GM12878 (cell line): ENCODE results near the gene C11orf65. TPM values are rescaled to one million over a fixed set of nuclear protein-coding genes. Genes with fewer than 3 reads are reported as not detected.

Experiments used
- ATAC-seq: fragments of 200-7000 bp; cut with Tn5 transposase; 3 replicates; pipeline ENCODE4 v1.9.1; 2020; ENCODE audit warnings: mild to moderate bottlenecking, moderate library complexity
- BruUV-seq: library from RNA; stranded (reverse); fragments of 400-500 nt; replicated peaks from 2 replicates; lab custom pipeline; 2021; lab: Mats Ljungman, UMichigan
- CTCF ChIA-PET: fragments of 300-600 bp; sonication (Branson Sonifier 250); formaldehyde crosslinking; extraction: SDS; loops from one replicate; lab custom pipeline; 2021; ENCODE audit warnings: inconsistent platforms; lab: Yijun Ruan, JAX
- POLR2A ChIA-PET: fragments of 350-600 bp; formaldehyde crosslinking; extraction: SDS; loops from one replicate; lab custom pipeline; 2021; ENCODE audit warnings: inconsistent platforms; lab: Charles Lee
- RAD21 ChIA-PET: fragments of 300-600 bp; sonication (Branson Sonifier 250); formaldehyde crosslinking; loops from one replicate; lab custom pipeline; 2023; ENCODE audit warnings: antibody characterized with exemption; ENCODE audit not compliant: unreplicated experiment; lab: Charles Lee
- SMC1A ChIA-PET: fragments of 300-600 bp; sonication (Branson Sonifier 250); formaldehyde crosslinking; loops from one replicate; lab custom pipeline; 2023; ENCODE audit not compliant: unreplicated experiment, uncharacterized antibody; lab: Charles Lee
- DNase-seq: peaks from one replicate; pipeline ENCODE4 v3.0.0-alpha.2; 2011; ENCODE audit warnings: low read depth, low spot score
- FAIRE-seq: peaks from 3 replicates; lab custom pipeline; 2011; peaks lifted over from hg19 to GRCh38; lab: Jason Lieb, UNC
- H2AFZ ChIP-seq: 2 replicates; pipeline ENCODE4 v1.6.0; 2011; ENCODE audit warnings: low read depth, low read length, control low read depth; ENCODE audit not compliant: control insufficient read depth
- H3K27ac ChIP-seq: 2 replicates; pipeline ENCODE4 v1.5.1; 2011; ENCODE audit warnings: control low read depth; ENCODE audit not compliant: control insufficient read depth, insufficient read depth
- H3K27me3 ChIP-seq, 2 experiments: replicated peaks in 1 of 2; 2 replicates each; pipeline versions ENCODE4 v1.6.0 to v1.6.1; 2011; ENCODE audit warnings: low read length in 1 of 2; ENCODE audit not compliant: control insufficient read depth in 2 of 2, insufficient read depth in 2 of 2
- H3K36me3 ChIP-seq, 2 experiments: 2 replicates each; pipeline ENCODE4 v1.5.1; 2011; ENCODE audit warnings: low read length in 1 of 2; ENCODE audit not compliant: control insufficient read depth in 2 of 2, insufficient read depth in 2 of 2
- H3K4me1 ChIP-seq: 2 replicates; pipeline ENCODE4 v1.6.1; 2011; ENCODE audit warnings: mild to moderate bottlenecking, low read length, moderate library complexity, mixed read lengths; ENCODE audit not compliant: control insufficient read depth, insufficient read depth
- H3K4me2 ChIP-seq: 2 replicates; pipeline ENCODE4 v1.6.0; 2011; ENCODE audit warnings: control low read depth; ENCODE audit not compliant: control insufficient read depth, insufficient read depth
- H3K4me3 ChIP-seq: fragments of 200-600 bp; sonication (generic); 2 replicates; pipeline ENCODE4 v1.5.1; 2016
- H3K79me2 ChIP-seq: 2 replicates; pipeline ENCODE4 v1.6.0; 2011; ENCODE audit warnings: low read length; ENCODE audit not compliant: control insufficient read depth, insufficient read depth
- H3K9ac ChIP-seq: 2 replicates; pipeline ENCODE4 v1.8.0; 2011; ENCODE audit warnings: low read length, control low read depth, mixed read lengths; ENCODE audit not compliant: control insufficient read depth, insufficient read depth
- H3K9me3 ChIP-seq: replicated peaks from 3 replicates; pipeline ENCODE4 v1.5.1; 2011; ENCODE audit warnings: mild to moderate bottlenecking, low read length; ENCODE audit not compliant: control insufficient read depth, insufficient read depth
- H4K20me1 ChIP-seq: 2 replicates; pipeline ENCODE4 v1.6.0; 2011; ENCODE audit not compliant: control insufficient read depth, insufficient read depth
- ATF3 ChIP-seq: IDR thresholded peaks from 2 replicates; pipeline ENCODE4 v1.6.1; 2011; ENCODE audit warnings: low read depth, mild to moderate bottlenecking, low read length, moderate library complexity, borderline replicate concordance; ENCODE audit errors: extremely low read depth
- BHLHE40 ChIP-seq, 2 experiments: fragments of 450-650 bp in 1 of 2; IDR thresholded peaks; 2 replicates each; pipeline ENCODE4 v1.6.1; 2011 to 2017; ENCODE audit warnings: low read depth in 2 of 2, borderline replicate concordance in 1 of 2, improper control_type of control experiment in 1 of 2, low read length in 1 of 2, mild to moderate bottlenecking in 1 of 2
- BMI1 ChIP-seq: fragments of 450-650 bp; IDR thresholded peaks from 2 replicates; pipeline ENCODE4 v1.6.1; 2016; ENCODE audit warnings: mild to moderate bottlenecking, moderate library complexity, borderline replicate concordance
- EGR1 ChIP-seq, 2 experiments: IDR thresholded peaks; 1 replicate in 1 of 2; 2 replicates in 1 of 2; pipeline ENCODE4 v1.6.1; 2011 to 2012; ENCODE audit warnings: low read depth in 2 of 2, low read length in 2 of 2, borderline replicate concordance in 1 of 2, mild to moderate bottlenecking in 1 of 2, moderate library complexity in 1 of 2
- GABPA ChIP-seq: IDR thresholded peaks from 2 replicates; pipeline ENCODE4 v1.6.1; 2014; ENCODE audit warnings: antibody characterized with exemption, low read depth, mild to moderate bottlenecking, inconsistent platforms
- HSF1 ChIP-seq: fragments of 150-350 bp; IDR thresholded peaks from 2 replicates; pipeline ENCODE4 v1.6.1; 2014; ENCODE audit warnings: mild to moderate bottlenecking, low read depth, low read length
- MTA2 ChIP-seq: fragments of 450-650 bp; IDR thresholded peaks from 2 replicates; pipeline ENCODE4 v1.6.1; 2016; ENCODE audit warnings: low read depth, mild to moderate bottlenecking, moderate library complexity
- MXI1 ChIP-seq: fragments of 150-350 bp; IDR thresholded peaks from 2 replicates; pipeline ENCODE4 v1.6.1; 2011; ENCODE audit warnings: low read depth, mild to moderate bottlenecking, inconsistent platforms, low read length, improper control_type of control experiment
- NFYA ChIP-seq: IDR thresholded peaks from 2 replicates; pipeline ENCODE4 v1.6.1; 2011; ENCODE audit warnings: low read depth, mild to moderate bottlenecking, low read length, improper control_type of control experiment, borderline replicate concordance
- RB1 ChIP-seq: fragments of 450-650 bp; formaldehyde crosslinking; IDR thresholded peaks from 2 replicates; pipeline ENCODE4 v1.6.1; 2017; ENCODE audit warnings: mild to moderate bottlenecking, borderline replicate concordance
- RBBP5 ChIP-seq: fragments of 200-600 bp; sonication (generic); conservative IDR thresholded peaks from 2 replicates; pipeline ENCODE4 v1.6.1; 2016
- RELA ChIP-seq: fragments of 450-650 bp; IDR thresholded peaks from 2 replicates; pipeline ENCODE4 v1.8.0; 2014; ENCODE audit warnings: borderline replicate concordance; ENCODE audit not compliant: partially characterized antibody
- SREBF1 ChIP-seq: IDR thresholded peaks from 2 replicates; pipeline ENCODE4 v1.6.1; 2012; ENCODE audit warnings: mild to moderate bottlenecking, low read length
- SRF ChIP-seq, 2 experiments: IDR thresholded peaks; 2 replicates each; pipeline ENCODE4 v1.6.1; 2011; ENCODE audit warnings: low read depth in 2 of 2, low read length in 2 of 2, mild to moderate bottlenecking in 1 of 2, moderate library complexity in 1 of 2
- SUPT20H ChIP-seq: IDR thresholded peaks from 2 replicates; pipeline ENCODE4 v1.6.1; 2011; ENCODE audit warnings: low read depth, mild to moderate bottlenecking, low read length, moderate library complexity, borderline replicate concordance; ENCODE audit not compliant: control insufficient read depth
- WRNIP1 ChIP-seq: IDR thresholded peaks from 2 replicates; pipeline ENCODE4 v1.6.1; 2011; ENCODE audit warnings: low read depth, low read length, improper control_type of control experiment, borderline replicate concordance
- ZZZ3 ChIP-seq: IDR thresholded peaks from 2 replicates; pipeline ENCODE4 v1.6.1; 2011; ENCODE audit warnings: low read depth; ENCODE audit not compliant: control insufficient read depth, insufficient read length
- WGBS: methylation state at CpG from one replicate; pipeline ENCODE4 v1.1.6; 2016; ENCODE audit warnings: low lambda C conversion rate; ENCODE audit not compliant: insufficient replicate concordance, insufficient coverage; ENCODE audit errors: missing lambda C conversion rate; 5-methylcytosine and 5-hydroxymethylcytosine counted together
- in situ Hi-C: fragments of 300-500 bp; cut with MboI; formaldehyde crosslinking; loops from 9 replicates; pipeline ENCODE4 v1.14.3; 2018; ENCODE audit warnings: mixed read lengths
- intact Hi-C: fragments of 100-400 bp; cut with micrococcal nuclease; formaldehyde crosslinking; loops from one replicate; pipeline ENCODE4 v1.14.2; 2022; ENCODE audit not compliant: unreplicated experiment
- polyA plus RNA-seq, 11 experiments: library from polyadenylated mRNA; depleted of rRNA in 4 of 11; unstranded in 6 of 11; stranded (reverse) in 5 of 11; fragments of >200 nt; fragmentation: Nextera tagmentation in 4 of 11; fragmentation: Illumina TruSeq in 1 of 11; extraction: Ambion mirVana in 4 of 11; extraction: Trizol in 1 of 11; gene quantifications; 1 replicate in 1 of 11; 2 replicates in 10 of 11; pipeline versions ENCODE4 v1.2.1 to v1.2.3, GENCODE V29; 2011 to 2016; ENCODE audit warnings: inconsistent platforms in 2 of 11, missing spikeins in 2 of 11, low read depth in 1 of 11
- total RNA-seq, 4 experiments: library from RNA; depleted of rRNA in 3 of 4; stranded (reverse); fragments of >200 nt in 3 of 4; fragmentation: Illumina TruSeq in 1 of 4; extraction: Trizol in 1 of 4; gene quantifications; 2 replicates each; pipeline versions ENCODE4 v1.2.1 to v1.2.3, GENCODE V29; 2013 to 2021

The C11orf65 gene
- total and polyA plus RNA-seq, 10 of the 15 experiments (the other 5 are each of a cell fraction or from before 2014, with no cell fraction given), result 0.71 to 2.0 (median 1.2) TPM

GRCh38 chr11:108405706-108406105 lies 61.6 kb downstream of the C11orf65 start:
- H3K79me2 ChIP-seq, result no peaks in the 10 kb centered on the region
- H3K27me3 ChIP-seq, result no peaks in the 10 kb centered on the region
- BruUV-seq, result no TSS peak
- H4K20me1 ChIP-seq, result no peaks in the 10 kb centered on the region
- no peaks in the 10 kb centered on the region for H3K4me1 ChIP-seq
- TF ChIP-seq RELA, result no peak
- no peak for TF ChIP-seq SRF (IDR thresholded peaks at IDR 0.05; ENCODE audit: low read depth in 2 of 2, low read length in 2 of 2)
- no peak for TF ChIP-seq GABPA
- TF ChIP-seq WRNIP1, result no peak
- no peak for TF ChIP-seq BHLHE40 (IDR thresholded peaks at IDR 0.05; ENCODE audit: borderline replicate concordance in 1 of 2, low read depth in 2 of 2, low read length in 1 of 2)
- TF ChIP-seq, all 136 proteins: peak for 0
- no peak overlapping the region for H3K27ac ChIP-seq
- ATAC-seq, result no peak
- in situ Hi-C loops (no loop called here), intact Hi-C loops (no loop called here)
- POLR2A ChIA-PET, result no interaction called here
- no peak overlapping the region for H3K4me3 ChIP-seq
- CTCF ChIA-PET, result no interaction called here
- H2AFZ ChIP-seq, result no peak overlapping the region
- no peak for FAIRE-seq
- no peaks in the 10 kb centered on the region for H3K36me3 ChIP-seq
- SMC1A ChIA-PET, result no interaction called here
- no peak overlapping the region for H3K4me2 ChIP-seq
- DNase-seq, result no peak
- no peaks in the 10 kb centered on the region for H3K9me3 ChIP-seq
- H3K9ac ChIP-seq, result no peak overlapping the region
- RAD21 ChIA-PET, result no interaction called here
- WGBS, result 100% methylated on average over 1 of the region's 1 CpG

DNA sequence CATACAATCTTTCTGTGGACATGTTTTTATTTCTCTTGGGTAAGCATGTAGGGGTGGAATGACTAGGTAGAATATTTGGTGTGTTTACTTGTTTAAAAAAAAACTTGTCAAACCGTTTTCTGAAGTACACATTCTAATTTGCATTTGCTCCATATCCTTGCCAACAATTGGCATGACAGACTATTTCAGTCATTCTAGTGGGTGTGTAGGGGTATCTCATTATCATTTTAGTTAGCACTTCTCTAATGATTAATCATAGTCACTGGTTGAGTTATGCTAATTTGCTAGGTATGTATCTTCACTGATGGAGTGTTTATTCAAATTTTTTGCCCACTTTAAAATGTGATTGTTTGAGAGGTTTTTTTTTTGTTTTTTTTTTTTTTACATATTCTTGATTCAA lies 64.3 kb downstream of the C11orf65 start:
- Histone ChIP-seq H3K9ac (no peak overlapping the region), H4K20me1 (no peaks in the 10 kb centered on the region), H3K4me3 (no peak overlapping the region), H3K27ac (no peak overlapping the region), H3K9me3 (no peaks in the 10 kb centered on the region), H3K36me3 (no peaks in the 10 kb centered on the region), H3K27me3 (no peaks in the 10 kb centered on the region), H2AFZ (no peak overlapping the region), H3K79me2 (no peaks in the 10 kb centered on the region), H3K4me2 (no peak overlapping the region), H3K4me1 (no peaks in the 10 kb centered on the region)
- no peak for DNase-seq
- no peak for FAIRE-seq
- 38% methylated on average over 1 of the region's 1 CpG for WGBS
- intact Hi-C loops (no loop called here), in situ Hi-C loops (no loop called here)
- ChIA-PET POLR2A (no interaction called here), CTCF (interaction anchor here (0.6 to 1.2 kb wide), 2 partner anchors 40 to 307 kb away, joined by 3 read pairs; no protein-coding TSS in a partner anchor), RAD21 (no interaction called here), SMC1A (interaction anchor here (0.7 kb wide), 1 partner anchor 100 kb away, joined by 3 read pairs; no protein-coding TSS in a partner anchor)
- TF ChIP-seq MXI1 (no peak), BHLHE40 (IDR thresholded peaks at IDR 0.05; ENCODE audit: borderline replicate concordance in 1 of 2, low read depth in 2 of 2, low read length in 1 of 2) (no peak), BMI1 (no peak), HSF1 (no peak), ATF3 (no peak), MTA2 (no peak), EGR1 (IDR thresholded peaks at IDR 0.05; ENCODE audit: borderline replicate concordance in 1 of 2, low read depth in 2 of 2, low read length in 2 of 2) (no peak), ZZZ3 (no peak), SREBF1 (no peak), RB1 (no peak), RBBP5 (no peak), SUPT20H (no peak), NFYA (no peak)
- no TSS peak for BruUV-seq
- no peak for ATAC-seq
